ENCODE measurements around the gene RXFP1.

GRCh38 chr4:158625544-158625943 is 103.9 kb downstream of the RXFP1 start:
- TF ChIP-seq CTCF (IDR thresholded peaks at IDR 0.05; ENCODE audit: low read depth, low read length) (no peak), POLR2A (IDR thresholded peaks at IDR 0.05; ENCODE audit: extremely low read depth, insufficient read length) (no peak), MAX (IDR thresholded peaks at IDR 0.05; ENCODE audit: low read depth, low read length) (no peak)

Measured in NB4 (cell line).